Right lobe of liver (tissue), 6 donors: ENCODE measurements around the gene APOL3. TPM values are rescaled to one million over a fixed set of nuclear protein-coding genes. Genes with fewer than 3 reads are reported as not detected.
"Not testable (repeated sequence)": the region's sequence is repeated elsewhere in the genome, so short reads cannot be mapped to it uniquely, and the experiment has no call there.

Source experiments
- ATAC-seq, 4 donors: fragments of 200-7000 bp; cut with Tn5 transposase; one replicate each; pipeline ENCODE4 v1.9.1; 2020; ENCODE audit warnings: mild to moderate bottlenecking in 4 of 4, moderate library complexity in 4 of 4
- DNase-seq, 3 donors: peaks; one replicate each; pipeline ENCODE4 v3.0.0-alpha.2; 2020
- H3K27ac ChIP-seq, 3 donors: fragments of 200-600 bp; one replicate each; pipeline ENCODE4 v1.8.0; 2022
- H3K27me3 ChIP-seq, 2 donors: fragments of 200-600 bp; one replicate each; pipeline ENCODE4 v1.8.0; 2022
- H3K36me3 ChIP-seq, 4 donors: fragments of 200-600 bp; sonication (generic) in 1 of 4; one replicate each; pipeline versions ENCODE4 v1.5.1 to v1.8.0; 2017 to 2022; ENCODE audit warnings: control low read depth in 1 of 4
- H3K4me1 ChIP-seq, 4 donors: fragments of 200-600 bp; sonication (generic) in 1 of 4; one replicate each; pipeline versions ENCODE4 v1.5.1 to v1.8.0; 2017 to 2022; ENCODE audit warnings: control low read depth in 1 of 4
- H3K4me3 ChIP-seq, 3 donors: fragments of 200-600 bp; one replicate each; pipeline ENCODE4 v1.8.0; 2022
- H3K9me3 ChIP-seq, 4 donors: fragments of 200-600 bp; sonication (generic) in 1 of 4; one replicate each; pipeline versions ENCODE4 v1.5.1 to v1.8.0; 2017 to 2022; ENCODE audit warnings: control low read depth in 1 of 4
- CTCF ChIP-seq, 4 donors: fragments of 200-600 bp in 3 of 4; fragments of 450-650 bp in 1 of 4; IDR thresholded peaks; one replicate each; pipeline versions ENCODE4 v1.5.1 to v1.8.0; 2016 to 2022; ENCODE audit warnings: antibody characterized with exemption in 4 of 4, mild to moderate bottlenecking in 2 of 4
- POLR2A ChIP-seq: fragments of 450-650 bp; IDR thresholded peaks from one replicate; pipeline ENCODE4 v1.6.1; 2017; ENCODE audit warnings: antibody characterized with exemption, mild to moderate bottlenecking
- WGBS: methylation state at CpG from one replicate; pipeline ENCODE4 v1.1.6; 2018; ENCODE audit warnings: low coverage, low lambda C conversion rate; ENCODE audit not compliant: insufficient coverage; ENCODE audit errors: missing lambda C conversion rate; 5-methylcytosine and 5-hydroxymethylcytosine counted together
- intact Hi-C, 2 donors: fragments of 100-400 bp; cut with DNase I; formaldehyde crosslinking; loops; one replicate each; pipeline versions ENCODE4 v1.11.2 to v1.14.1; 2022
- total RNA-seq, 6 experiments: library from RNA; depleted of rRNA in 2 of 6; stranded (reverse); fragments of >200 nt in 2 of 6; fragmentation: NEBNext Ultra II Directional in 3 of 6; extraction: Animal tissue kit (Norgen Biotek cat#: 25700) in 3 of 6; gene quantifications; one replicate each; pipeline versions ENCODE4 v1.1.0 to v1.2.4, GENCODE V29; 2016 to 2023
- donor health status: DM: no; HTN: yes; CAD: no.
- donor health status: DM: no; HTN: no; CAD: no.
- donor health status: DM: no; HTN: no; CAD: no.
- donor health status: DM: no; HTN: yes; CAD: no.
- donor health status: DM: no; HTN: yes; CAD: no.

The APOL3 gene
- total RNA-seq, 6 experiments from 2014 or later = 21.7 to 80.5 (median 30.2) TPM

- H3K27ac ChIP-seq = no peak overlapping the region
- intact Hi-C loops = no loop called here
- ATAC-seq = no peak
- H3K36me3 ChIP-seq = no peaks in the 10 kb centered on the region
- 68% methylated on average over 9 of the region's 9 CpGs for WGBS
- no peaks in the 10 kb centered on the region for H3K4me1 ChIP-seq
- H3K4me3 ChIP-seq = no peak overlapping the region
- TF ChIP-seq POLR2A = no peak
- TF ChIP-seq CTCF (IDR thresholded peaks at IDR 0.05) = no peak
- H3K9me3 ChIP-seq = no peaks in the 10 kb centered on the region
- H3K27me3 ChIP-seq = no peaks in the 10 kb centered on the region
- DNase-seq = no peak
Measured at GRCh38 chr22:36100134-36100824, 60.3 kb downstream of the APOL3 start.

- intact Hi-C loops, DNase-seq, H3K27ac ChIP-seq, H3K4me1 ChIP-seq, H3K36me3 ChIP-seq, ATAC-seq, H3K9me3 ChIP-seq, H3K27me3 ChIP-seq, H3K4me3 ChIP-seq: not testable (repeated sequence)
- 87% methylated on average over 10 of the region's 10 CpGs for WGBS
Measured at GRCh38 chr22:36099561-36099960, 61.0 kb downstream of the APOL3 start.

- H3K4me3 ChIP-seq = no peak overlapping the region
- H3K27ac ChIP-seq = no peak overlapping the region
- H3K4me1 ChIP-seq = no peaks in the 10 kb centered on the region
- H3K36me3 ChIP-seq = no peaks in the 10 kb centered on the region
- DNase-seq (no peak), ATAC-seq (no peak)
- no peaks in the 10 kb centered on the region for H3K27me3 ChIP-seq
- TF ChIP-seq POLR2A = no peak
- no peak for TF ChIP-seq CTCF (IDR thresholded peaks at IDR 0.05)
- WGBS = 91% methylated on average over 7 of the region's 8 CpGs
- H3K9me3 ChIP-seq = no peaks in the 10 kb centered on the region
- intact Hi-C loops = no loop called here
Measured at GRCh38 chr22:36097880-36098279, 62.7 kb downstream of the APOL3 start.

GRCh38 chr22:36090772-36091171, 69.8 kb downstream of the APOL3 start:
- H3K36me3 ChIP-seq, H3K27me3 ChIP-seq, H3K4me1 ChIP-seq, DNase-seq, H3K4me3 ChIP-seq, intact Hi-C loops, H3K9me3 ChIP-seq, H3K27ac ChIP-seq, ATAC-seq: not testable (repeated sequence)
- no CpG with 5 or more reads among the region's 3 CpGs for WGBS

Other genes starting within 250 kb of the APOL3 start
- 10 to 100 TPM; 23.9 to 36.5 (median 29.5) TPM for gene RBFOX2, start 131.9 kb downstream of the APOL3 start, total RNA-seq
- 1 to 10 TPM in 4 of 6 experiments, not detected in 2; 1.1 to 1.6 (median 1.4) TPM for gene APOL4, start 41.1 kb upstream of the APOL3 start, total RNA-seq
- 100 to 1,000 TPM in 1 of 6 experiments, 10 to 100 TPM in 5; 40.8 to 121 (median 57.5) TPM for gene APOL2, start 78.8 kb upstream of the APOL3 start, total RNA-seq
- 100 to 1,000 TPM in 5 of 6 experiments, 10 to 100 TPM in 1; 85.1 to 299 (median 119) TPM for gene APOL1, start 92.4 kb upstream of the APOL3 start, total RNA-seq
- gene MYH9, start 227.2 kb upstream of the APOL3 start, total RNA-seq = 100 to 1,000 TPM; 168 to 435 (median 222) TPM